ENCODE results near the gene SYNRG. TPM values are rescaled to one million over a fixed set of nuclear protein-coding genes. Genes with fewer than 3 reads are reported as not detected.
A peak's percentile ranks its signal among the peaks of the same experiment; 100 is the strongest.

Gene SYNRG
- polyA plus RNA-seq, 1 of the 3 experiments (the other 2 are of a cell fraction) = 8.9 TPM

DNA sequence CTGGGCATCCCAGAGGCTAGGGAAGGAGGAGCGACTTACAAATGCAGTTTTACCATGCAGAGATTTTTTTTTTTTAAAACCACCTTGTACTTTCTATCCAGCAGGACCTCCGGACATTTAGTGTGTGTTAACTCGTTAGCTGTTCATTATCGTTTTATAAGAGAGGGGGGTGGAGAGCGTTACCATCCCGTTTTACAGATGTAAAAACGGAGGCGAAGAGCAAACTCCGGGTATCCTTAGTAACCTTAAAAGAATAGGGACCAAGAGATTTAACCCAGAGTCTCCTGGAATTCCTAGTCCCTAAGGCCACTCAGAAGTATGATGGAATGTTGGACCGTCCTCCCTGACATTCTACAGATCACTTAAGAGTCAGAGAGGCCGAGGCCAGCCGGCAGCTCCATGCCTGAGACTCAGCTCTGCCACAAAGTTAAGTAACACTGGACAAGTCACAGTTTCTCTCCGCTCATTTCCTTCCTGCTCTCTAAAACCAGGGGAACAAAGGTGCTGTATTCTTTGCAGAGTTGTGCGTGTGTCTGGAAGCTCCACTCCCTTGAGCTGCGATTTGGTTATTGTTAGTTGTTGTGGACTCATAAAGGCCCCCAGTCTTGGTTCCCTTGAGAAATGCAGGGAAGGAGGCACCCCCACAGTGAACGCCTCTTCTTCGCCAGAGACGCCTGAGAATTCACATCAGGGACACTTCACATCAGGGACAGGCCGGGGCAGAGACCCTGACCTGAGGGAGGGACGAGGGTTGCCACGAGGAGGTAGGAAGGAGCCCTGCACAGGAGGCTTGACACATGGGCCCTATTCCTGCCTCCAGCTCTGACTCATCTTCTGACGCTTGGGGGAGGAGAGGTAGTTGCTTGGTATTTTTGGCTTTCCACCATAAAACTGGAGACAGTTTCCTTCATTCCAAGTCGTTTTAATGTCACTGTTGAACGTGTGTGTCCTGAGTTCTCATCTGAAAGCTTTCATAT, 118.3 kb downstream of the SYNRG start:
- peaks cover 16% of the 10 kb centered on the region for H4K20me1 ChIP-seq (ENCODE audit: insufficient read depth)
- H3K9ac ChIP-seq = peak overlapping the region; percentile 85
- ChIA-PET POLR2A (no interaction called here), CTCF (interaction anchor here (1.1 kb wide), 1 partner anchor 78 kb away, joined by 3 read pairs; no protein-coding TSS in a partner anchor)
- H3K9me2 ChIP-seq = no peaks in the 10 kb centered on the region
- no peaks in the 10 kb centered on the region for H3K36me3 ChIP-seq (replicated peaks in 1 of 2; ENCODE audit: control insufficient read depth in 1 of 2, insufficient read depth in 2 of 2, low read length in 1 of 2)
- no peak for DNase-seq
- H3K9me3 ChIP-seq = no peaks in the 10 kb centered on the region
- peaks cover 53% of the 10 kb centered on the region for H3F3A ChIP-seq (replicated peaks; ENCODE audit: insufficient read depth)
- H3K79me2 ChIP-seq (ENCODE audit: insufficient read depth) = peaks cover 59% of the 10 kb centered on the region
- 22% methylated on average over 23 of the region's 24 CpGs for WGBS (ENCODE audit: low lambda C conversion rate)
- H2AFZ ChIP-seq (ENCODE audit: low read depth) = peak overlapping the region; percentile 39; the same call in 1 of the 2 replicates
- peak overlapping the region; percentile 74 to 91 for H3K27ac ChIP-seq (ENCODE audit: low read depth in 2 of 2, low read length in 1 of 2)
- peak overlapping the region; percentile 76 to 83 for H3K4me3 ChIP-seq (ENCODE audit: low read depth in 2 of 2, low read length in 1 of 2)
- H3K27me3 ChIP-seq (ENCODE audit: insufficient read depth) = no peaks in the 10 kb centered on the region
- H3K4me2 ChIP-seq = peak overlapping the region; percentile 86
- H3K4me1 ChIP-seq (ENCODE audit: control insufficient read depth in 1 of 2, insufficient read depth in 2 of 2, low read depth in 1 of 2, low read length in 1 of 2) = peaks cover 10 to 17% of the 10 kb centered on the region in 2 experiments; a peak in 3 of 4 replicates
- TF ChIP-seq, protein P1, sequence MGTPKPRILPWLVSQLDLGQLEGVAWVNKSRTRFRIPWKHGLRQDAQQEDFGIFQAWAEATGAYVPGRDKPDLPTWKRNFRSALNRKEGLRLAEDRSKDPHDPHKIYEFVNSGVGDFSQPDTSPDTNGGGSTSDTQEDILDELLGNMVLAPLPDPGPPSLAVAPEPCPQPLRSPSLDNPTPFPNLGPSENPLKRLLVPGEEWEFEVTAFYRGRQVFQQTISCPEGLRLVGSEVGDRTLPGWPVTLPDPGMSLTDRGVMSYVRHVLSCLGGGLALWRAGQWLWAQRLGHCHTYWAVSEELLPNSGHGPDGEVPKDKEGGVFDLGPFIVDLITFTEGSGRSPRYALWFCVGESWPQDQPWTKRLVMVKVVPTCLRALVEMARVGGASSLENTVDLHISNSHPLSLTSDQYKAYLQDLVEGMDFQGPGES (IDR thresholded peaks at IDR 0.05; ENCODE audit: low read depth, low read length) = no peak
- peak; percentile 49; the same call in 1 of the 2 replicates for TF ChIP-seq TCF12 (IDR thresholded peaks at IDR 0.05)
- TF ChIP-seq, protein P2, sequence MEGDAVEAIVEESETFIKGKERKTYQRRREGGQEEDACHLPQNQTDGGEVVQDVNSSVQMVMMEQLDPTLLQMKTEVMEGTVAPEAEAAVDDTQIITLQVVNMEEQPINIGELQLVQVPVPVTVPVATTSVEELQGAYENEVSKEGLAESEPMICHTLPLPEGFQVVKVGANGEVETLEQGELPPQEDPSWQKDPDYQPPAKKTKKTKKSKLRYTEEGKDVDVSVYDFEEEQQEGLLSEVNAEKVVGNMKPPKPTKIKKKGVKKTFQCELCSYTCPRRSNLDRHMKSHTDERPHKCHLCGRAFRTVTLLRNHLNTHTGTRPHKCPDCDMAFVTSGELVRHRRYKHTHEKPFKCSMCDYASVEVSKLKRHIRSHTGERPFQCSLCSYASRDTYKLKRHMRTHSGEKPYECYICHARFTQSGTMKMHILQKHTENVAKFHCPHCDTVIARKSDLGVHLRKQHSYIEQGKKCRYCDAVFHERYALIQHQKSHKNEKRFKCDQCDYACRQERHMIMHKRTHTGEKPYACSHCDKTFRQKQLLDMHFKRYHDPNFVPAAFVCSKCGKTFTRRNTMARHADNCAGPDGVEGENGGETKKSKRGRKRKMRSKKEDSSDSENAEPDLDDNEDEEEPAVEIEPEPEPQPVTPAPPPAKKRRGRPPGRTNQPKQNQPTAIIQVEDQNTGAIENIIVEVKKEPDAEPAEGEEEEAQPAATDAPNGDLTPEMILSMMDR (IDR thresholded peaks at IDR 0.05) = no peak
- TF ChIP-seq MXI1 (IDR thresholded peaks at IDR 0.05; ENCODE audit: low read depth, low read length) = no peak
- 0 out of 2 replicates have a peak, but pooled peaks have one; percentile 23 for TF ChIP-seq TEAD4 (IDR thresholded peaks at IDR 0.05; ENCODE audit: borderline replicate concordance, insufficient read depth)
- TF ChIP-seq NFIC (IDR thresholded peaks at IDR 0.05; ENCODE audit: borderline replicate concordance) = peak; percentile 67
- no peak for TF ChIP-seq GABPA (IDR thresholded peaks at IDR 0.05; ENCODE audit: low read depth)
- TF ChIP-seq, protein P3, sequence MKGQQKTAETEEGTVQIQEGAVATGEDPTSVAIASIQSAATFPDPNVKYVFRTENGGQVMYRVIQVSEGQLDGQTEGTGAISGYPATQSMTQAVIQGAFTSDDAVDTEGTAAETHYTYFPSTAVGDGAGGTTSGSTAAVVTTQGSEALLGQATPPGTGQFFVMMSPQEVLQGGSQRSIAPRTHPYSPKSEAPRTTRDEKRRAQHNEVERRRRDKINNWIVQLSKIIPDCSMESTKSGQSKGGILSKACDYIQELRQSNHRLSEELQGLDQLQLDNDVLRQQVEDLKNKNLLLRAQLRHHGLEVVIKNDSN (IDR thresholded peaks at IDR 0.05; ENCODE audit: borderline replicate concordance, low read depth) = no peak
- TF ChIP-seq, protein P4, sequence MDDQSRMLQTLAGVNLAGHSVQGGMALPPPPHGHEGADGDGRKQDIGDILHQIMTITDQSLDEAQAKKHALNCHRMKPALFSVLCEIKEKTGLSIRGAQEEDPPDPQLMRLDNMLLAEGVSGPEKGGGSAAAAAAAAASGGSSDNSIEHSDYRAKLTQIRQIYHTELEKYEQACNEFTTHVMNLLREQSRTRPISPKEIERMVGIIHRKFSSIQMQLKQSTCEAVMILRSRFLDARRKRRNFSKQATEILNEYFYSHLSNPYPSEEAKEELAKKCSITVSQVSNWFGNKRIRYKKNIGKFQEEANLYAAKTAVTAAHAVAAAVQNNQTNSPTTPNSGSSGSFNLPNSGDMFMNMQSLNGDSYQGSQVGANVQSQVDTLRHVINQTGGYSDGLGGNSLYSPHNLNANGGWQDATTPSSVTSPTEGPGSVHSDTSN (IDR thresholded peaks at IDR 0.05) = 0 out of 2 replicates have a peak, but pooled peaks have one; percentile 21
- no peak for TF ChIP-seq TAF1 (IDR thresholded peaks at IDR 0.05; ENCODE audit: borderline replicate concordance, low read depth, low read length)
- TF ChIP-seq GATA2 (CRISPR knock-in tag; IDR thresholded peaks at IDR 0.05) = no peak
- no peak; the same call in 1 of the 2 replicates for TF ChIP-seq RXRA (IDR thresholded peaks at IDR 0.05; ENCODE audit: borderline replicate concordance, low read depth)
- TF ChIP-seq MEF2A (IDR thresholded peaks at IDR 0.05; ENCODE audit: borderline replicate concordance, low read depth) = no peak
- peak; percentile 90 for TF ChIP-seq FOSL2 (IDR thresholded peaks at IDR 0.05; ENCODE audit: borderline replicate concordance, low read depth)
- TF ChIP-seq YY1 (IDR thresholded peaks at IDR 0.05; ENCODE audit: low read depth) = no peak
- TF ChIP-seq SMC3 (IDR thresholded peaks at IDR 0.05; ENCODE audit: low read depth, low read length) = no peak
- TF ChIP-seq SIN3A (IDR thresholded peaks at IDR 0.05; ENCODE audit: borderline replicate concordance, low read depth, low read length) = peak; percentile 80; the same call in 1 of the 2 replicates
- no peak for TF ChIP-seq ELF1 (IDR thresholded peaks at IDR 0.05)
- TF ChIP-seq EZH2phosphoT487 (IDR thresholded peaks at IDR 0.05; ENCODE audit: borderline replicate concordance, low read depth) = no peak
- TF ChIP-seq, protein P5, sequence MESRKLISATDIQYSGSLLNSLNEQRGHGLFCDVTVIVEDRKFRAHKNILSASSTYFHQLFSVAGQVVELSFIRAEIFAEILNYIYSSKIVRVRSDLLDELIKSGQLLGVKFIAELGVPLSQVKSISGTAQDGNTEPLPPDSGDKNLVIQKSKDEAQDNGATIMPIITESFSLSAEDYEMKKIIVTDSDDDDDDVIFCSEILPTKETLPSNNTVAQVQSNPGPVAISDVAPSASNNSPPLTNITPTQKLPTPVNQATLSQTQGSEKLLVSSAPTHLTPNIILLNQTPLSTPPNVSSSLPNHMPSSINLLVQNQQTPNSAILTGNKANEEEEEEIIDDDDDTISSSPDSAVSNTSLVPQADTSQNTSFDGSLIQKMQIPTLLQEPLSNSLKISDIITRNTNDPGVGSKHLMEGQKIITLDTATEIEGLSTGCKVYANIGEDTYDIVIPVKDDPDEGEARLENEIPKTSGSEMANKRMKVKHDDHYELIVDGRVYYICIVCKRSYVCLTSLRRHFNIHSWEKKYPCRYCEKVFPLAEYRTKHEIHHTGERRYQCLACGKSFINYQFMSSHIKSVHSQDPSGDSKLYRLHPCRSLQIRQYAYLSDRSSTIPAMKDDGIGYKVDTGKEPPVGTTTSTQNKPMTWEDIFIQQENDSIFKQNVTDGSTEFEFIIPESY (IDR thresholded peaks at IDR 0.05; ENCODE audit: borderline replicate concordance, low read depth) = no peak
- TF ChIP-seq JUND (IDR thresholded peaks at IDR 0.05) = peak; percentile 83
- TF ChIP-seq, protein P6, sequence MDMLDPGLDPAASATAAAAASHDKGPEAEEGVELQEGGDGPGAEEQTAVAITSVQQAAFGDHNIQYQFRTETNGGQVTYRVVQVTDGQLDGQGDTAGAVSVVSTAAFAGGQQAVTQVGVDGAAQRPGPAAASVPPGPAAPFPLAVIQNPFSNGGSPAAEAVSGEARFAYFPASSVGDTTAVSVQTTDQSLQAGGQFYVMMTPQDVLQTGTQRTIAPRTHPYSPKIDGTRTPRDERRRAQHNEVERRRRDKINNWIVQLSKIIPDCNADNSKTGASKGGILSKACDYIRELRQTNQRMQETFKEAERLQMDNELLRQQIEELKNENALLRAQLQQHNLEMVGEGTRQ (IDR thresholded peaks at IDR 0.05; ENCODE audit: borderline replicate concordance, low read depth, low read length) = no peak
- no peak for TF ChIP-seq RFX5 (IDR thresholded peaks at IDR 0.05; ENCODE audit: low read length)
- TF ChIP-seq, protein P7, sequence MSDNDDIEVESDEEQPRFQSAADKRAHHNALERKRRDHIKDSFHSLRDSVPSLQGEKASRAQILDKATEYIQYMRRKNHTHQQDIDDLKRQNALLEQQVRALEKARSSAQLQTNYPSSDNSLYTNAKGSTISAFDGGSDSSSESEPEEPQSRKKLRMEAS (IDR thresholded peaks at IDR 0.05; ENCODE audit: low read depth) = peak; percentile 98

All from SK-N-SH (cell line).